ENCODE results near the gene SMIM41.

DNA sequence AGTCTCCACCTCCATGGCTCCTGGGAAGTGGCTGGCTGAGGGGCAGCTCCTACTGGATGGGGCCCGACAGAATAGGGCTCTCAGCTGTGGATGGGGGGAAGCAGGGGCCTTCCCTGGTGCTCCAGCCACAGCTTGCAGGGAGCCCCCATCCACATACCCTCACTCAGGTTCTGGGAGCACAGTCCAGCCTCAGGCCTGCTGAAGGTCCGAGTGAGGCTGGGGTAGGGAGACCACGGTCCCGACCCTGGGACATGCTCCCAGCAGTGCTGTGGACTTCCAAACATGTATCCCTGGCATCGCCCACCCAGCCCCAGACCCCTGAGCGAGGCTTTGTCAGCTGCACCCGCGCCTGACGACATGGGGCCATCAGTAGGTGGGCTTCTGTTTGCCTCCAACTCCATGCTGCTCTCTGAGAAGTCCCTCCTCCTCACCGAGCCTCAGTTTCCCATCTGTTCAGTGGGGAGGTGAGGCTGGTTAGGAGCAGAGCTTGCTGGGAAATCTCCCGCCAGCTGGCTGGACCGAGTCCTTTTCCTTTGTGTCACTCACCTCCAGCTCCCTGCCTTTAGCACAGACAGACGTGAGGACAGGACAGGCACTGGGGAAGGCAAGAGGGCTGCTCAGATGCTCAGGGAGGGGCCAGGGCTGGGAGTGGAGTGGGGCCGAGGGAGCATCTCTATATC lies 18.9 kb upstream of the SMIM41 start:
- TF ChIP-seq, protein P1, sequence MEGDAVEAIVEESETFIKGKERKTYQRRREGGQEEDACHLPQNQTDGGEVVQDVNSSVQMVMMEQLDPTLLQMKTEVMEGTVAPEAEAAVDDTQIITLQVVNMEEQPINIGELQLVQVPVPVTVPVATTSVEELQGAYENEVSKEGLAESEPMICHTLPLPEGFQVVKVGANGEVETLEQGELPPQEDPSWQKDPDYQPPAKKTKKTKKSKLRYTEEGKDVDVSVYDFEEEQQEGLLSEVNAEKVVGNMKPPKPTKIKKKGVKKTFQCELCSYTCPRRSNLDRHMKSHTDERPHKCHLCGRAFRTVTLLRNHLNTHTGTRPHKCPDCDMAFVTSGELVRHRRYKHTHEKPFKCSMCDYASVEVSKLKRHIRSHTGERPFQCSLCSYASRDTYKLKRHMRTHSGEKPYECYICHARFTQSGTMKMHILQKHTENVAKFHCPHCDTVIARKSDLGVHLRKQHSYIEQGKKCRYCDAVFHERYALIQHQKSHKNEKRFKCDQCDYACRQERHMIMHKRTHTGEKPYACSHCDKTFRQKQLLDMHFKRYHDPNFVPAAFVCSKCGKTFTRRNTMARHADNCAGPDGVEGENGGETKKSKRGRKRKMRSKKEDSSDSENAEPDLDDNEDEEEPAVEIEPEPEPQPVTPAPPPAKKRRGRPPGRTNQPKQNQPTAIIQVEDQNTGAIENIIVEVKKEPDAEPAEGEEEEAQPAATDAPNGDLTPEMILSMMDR (conservative IDR thresholded peaks at IDR 0.05; ENCODE audit: low read length) = no peak
- no peak for TF ChIP-seq EZH2phosphoT487 (IDR thresholded peaks at IDR 0.05; ENCODE audit: borderline replicate concordance)
